T follicular helper cell (primary cell): ENCODE results near the gene NEDD4L.
A peak's percentile ranks its signal among the peaks of the same experiment; 100 is the strongest.

Source experiments
- DNase-seq: peaks from one replicate; pipeline ENCODE4 v3.0.0-alpha.2; 2020; ENCODE audit warnings: low read depth

The NEDD4L gene

GRCh38 chr18:58118536-58118935 lies 74.5 kb downstream of the NEDD4L start:
- no peak for DNase-seq

- no peak for DNase-seq
Observed at GRCh38 chr18:58119819-58120218, 75.8 kb downstream of the NEDD4L start.

GRCh38 chr18:58124475-58124874 lies 80.4 kb downstream of the NEDD4L start:
- no peak for DNase-seq

- DNase-seq, result no peak
Observed at GRCh38 chr18:58125183-58125582, 81.2 kb downstream of the NEDD4L start.

GRCh38 chr18:58125756-58126155 lies 81.7 kb downstream of the NEDD4L start:
- no peak for DNase-seq

GRCh38 chr18:58128381-58129374 lies 84.7 kb downstream of the NEDD4L start:
- DNase-seq, result no peak

GRCh38 chr18:58132595-58133261 lies 88.7 kb downstream of the NEDD4L start:
- DNase-seq, result no peak

- DNase-seq, result no peak
Observed at GRCh38 chr18:58135183-58135641, 91.2 kb downstream of the NEDD4L start.

GRCh38 chr18:58135701-58136331 lies 91.8 kb downstream of the NEDD4L start:
- peak; percentile 4 for DNase-seq

GRCh38 chr18:58136879-58137278 lies 92.9 kb downstream of the NEDD4L start:
- no peak for DNase-seq

GRCh38 chr18:58139459-58140386 lies 95.7 kb downstream of the NEDD4L start:
- DNase-seq, result no peak

- no peak for DNase-seq
Observed at GRCh38 chr18:58140387-58141325, 96.6 kb downstream of the NEDD4L start.

- no peak for DNase-seq
Observed at GRCh38 chr18:58143386-58143785, 99.4 kb downstream of the NEDD4L start.

GRCh38 chr18:58144106-58144505 lies 100.1 kb downstream of the NEDD4L start:
- DNase-seq, result no peak

GRCh38 chr18:58144671-58145285 lies 100.8 kb downstream of the NEDD4L start:
- DNase-seq, result no peak

GRCh38 chr18:58146099-58146498 lies 102.1 kb downstream of the NEDD4L start:
- no peak for DNase-seq

GRCh38 chr18:58148954-58149471 lies 105.0 kb downstream of the NEDD4L start:
- no peak for DNase-seq

- no peak for DNase-seq
Observed at GRCh38 chr18:58150772-58151171, 106.7 kb downstream of the NEDD4L start.

- no peak for DNase-seq
Observed at GRCh38 chr18:58152216-58152615, 108.2 kb downstream of the NEDD4L start.

GRCh38 chr18:58152891-58153290 lies 108.9 kb downstream of the NEDD4L start:
- no peak for DNase-seq
